ENCODE measurements around the gene PCTP.

Gene PCTP

DNA sequence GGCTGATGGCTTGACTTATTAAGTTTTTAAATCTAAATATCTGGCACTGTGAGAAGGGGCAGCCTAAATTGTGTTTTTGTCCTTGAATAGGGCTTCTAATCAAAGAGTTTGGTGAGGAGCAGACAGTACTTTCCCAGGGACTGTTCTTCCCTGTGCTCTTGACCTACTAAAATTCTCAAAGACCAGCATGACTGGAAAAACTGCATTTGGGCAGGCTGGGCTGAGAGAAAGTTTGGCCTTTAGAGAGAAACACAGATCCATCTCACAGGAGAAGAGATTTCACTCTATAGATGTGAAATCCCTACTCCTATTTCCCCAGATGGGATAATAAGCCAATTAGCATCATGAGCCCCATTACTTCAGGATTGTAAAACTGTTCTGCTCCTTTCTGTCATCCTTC lies 7.3 kb downstream of the PCTP start:
- no peak for DNase-seq

DNA sequence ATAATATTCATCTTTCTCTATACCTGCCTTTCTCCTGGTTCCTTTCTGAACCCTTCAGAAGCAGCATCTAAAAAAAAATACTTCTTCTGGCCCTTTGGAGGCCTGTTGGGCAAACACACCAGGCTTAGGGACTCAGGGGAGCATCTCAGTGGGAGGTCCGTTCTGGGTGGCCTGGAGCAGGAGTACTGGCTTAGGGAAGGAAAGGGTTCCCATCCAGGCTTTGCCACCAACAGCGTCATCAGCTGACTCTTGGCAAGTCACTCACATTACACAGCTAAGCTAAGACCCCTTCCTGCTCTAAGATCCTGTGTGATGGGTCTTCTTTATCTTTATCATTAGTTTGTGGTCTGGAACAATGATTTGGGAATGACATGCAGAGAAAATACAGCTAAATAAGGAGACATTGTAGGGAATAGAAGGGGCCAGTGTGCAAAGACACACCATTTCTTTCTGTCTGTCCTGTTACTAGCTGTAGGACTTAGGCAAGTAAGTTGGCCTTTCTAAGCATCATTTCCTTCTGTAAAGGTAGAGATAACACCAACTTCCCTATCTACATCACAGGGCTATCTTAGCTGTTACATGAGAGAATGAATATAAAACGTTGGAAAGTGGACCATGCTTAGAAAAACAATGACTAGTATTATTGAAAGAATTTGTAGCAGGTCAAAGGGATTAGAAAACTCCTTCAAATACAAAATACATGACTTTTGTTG lies 9.9 kb downstream of the PCTP start:
- DNase-seq, result no peak

DNA sequence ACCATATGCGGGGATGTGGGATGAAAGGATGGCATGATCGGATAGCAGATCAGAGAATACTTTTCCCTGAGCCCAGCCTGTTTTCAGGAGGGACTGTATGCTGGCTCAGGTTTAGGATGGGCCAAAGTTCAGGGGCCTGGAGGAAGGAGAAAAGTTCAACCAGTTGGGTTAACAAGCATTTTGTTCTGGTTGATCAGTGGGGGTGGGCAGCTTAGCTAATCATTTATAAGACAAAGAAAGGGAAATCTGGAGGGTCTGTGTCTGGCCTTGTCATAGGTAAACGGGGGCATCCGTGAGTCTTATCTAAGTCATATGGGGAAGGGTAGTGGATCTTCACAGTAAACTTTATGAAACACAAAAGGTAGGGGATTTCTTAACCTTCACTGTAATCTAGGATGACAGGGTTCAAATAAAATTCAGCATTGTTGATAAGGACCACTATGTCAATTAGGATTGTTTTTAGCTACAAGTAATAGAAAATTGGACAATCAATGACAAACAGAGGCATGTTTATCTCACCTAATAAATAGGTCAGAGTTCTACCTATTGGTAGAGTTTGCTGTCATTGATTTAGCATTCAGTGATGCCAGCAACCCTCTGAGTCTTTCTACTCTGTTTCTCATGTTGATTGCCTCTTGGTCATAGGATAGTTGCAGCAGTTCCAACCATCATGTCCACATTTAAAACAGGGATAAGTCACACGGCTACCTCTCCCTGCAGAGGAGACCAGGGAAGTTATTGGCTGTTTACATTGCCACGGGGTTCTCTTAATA lies 11.4 kb downstream of the PCTP start:
- no peak for DNase-seq

DNA sequence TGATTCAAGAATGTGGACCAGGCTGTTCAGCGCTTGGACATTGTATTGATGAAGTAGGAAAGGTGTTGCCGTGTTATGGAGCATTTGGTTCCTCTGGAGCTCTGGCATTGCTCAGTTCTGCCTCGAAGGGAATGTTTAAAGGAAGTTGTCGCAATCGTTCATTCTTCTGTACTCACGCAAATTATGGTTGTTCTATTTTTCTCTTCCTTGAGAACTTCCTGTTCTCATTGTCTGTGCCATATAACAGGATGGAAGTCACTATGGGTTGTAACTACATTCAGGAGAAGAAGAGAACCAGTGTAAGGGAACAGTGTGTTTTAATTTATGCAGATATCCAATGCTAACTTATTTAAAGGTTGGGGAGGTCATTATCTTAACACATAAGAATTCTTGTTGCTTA lies 13.0 kb downstream of the PCTP start:
- DNase-seq, result no peak

DNA sequence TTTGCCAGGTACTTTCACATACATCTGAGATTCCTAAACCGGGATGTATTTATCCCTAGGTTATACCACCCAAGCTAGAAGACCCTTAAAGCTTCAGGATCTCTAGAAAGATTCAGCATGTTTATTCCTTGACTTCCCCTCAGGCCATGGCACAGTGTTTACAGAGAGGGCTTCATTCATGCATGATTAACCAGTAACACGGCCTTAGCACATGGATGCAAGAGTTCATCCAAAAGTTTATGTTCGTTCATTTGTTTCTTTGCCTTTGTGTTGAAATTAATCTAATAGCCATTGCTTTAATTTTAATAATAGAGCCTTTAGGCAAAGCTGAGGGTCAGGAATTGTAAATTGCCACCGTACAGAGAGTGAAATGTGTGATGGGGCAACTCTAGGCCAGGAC lies 13.8 kb downstream of the PCTP start:
- no peak for DNase-seq

DNA sequence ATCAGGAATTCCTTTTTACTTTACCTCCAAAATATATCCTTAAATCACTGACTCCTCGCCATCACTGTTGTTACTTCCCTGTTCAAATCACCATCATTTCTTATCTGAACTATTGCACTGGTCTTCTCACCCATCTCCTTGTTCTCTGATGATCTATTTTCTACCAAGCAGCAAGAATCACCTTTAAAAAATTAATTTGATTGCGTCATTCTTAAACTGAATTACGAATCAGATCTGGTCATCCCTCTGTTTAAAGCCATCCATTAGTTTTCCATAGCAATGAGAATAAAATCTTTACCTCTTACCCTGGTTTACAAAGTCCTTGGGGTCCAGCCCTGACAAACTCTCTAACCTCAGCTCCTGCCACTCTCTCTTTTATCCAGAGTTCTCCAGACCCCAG lies 14.6 kb downstream of the PCTP start:
- DNase-seq, result no peak

DNA sequence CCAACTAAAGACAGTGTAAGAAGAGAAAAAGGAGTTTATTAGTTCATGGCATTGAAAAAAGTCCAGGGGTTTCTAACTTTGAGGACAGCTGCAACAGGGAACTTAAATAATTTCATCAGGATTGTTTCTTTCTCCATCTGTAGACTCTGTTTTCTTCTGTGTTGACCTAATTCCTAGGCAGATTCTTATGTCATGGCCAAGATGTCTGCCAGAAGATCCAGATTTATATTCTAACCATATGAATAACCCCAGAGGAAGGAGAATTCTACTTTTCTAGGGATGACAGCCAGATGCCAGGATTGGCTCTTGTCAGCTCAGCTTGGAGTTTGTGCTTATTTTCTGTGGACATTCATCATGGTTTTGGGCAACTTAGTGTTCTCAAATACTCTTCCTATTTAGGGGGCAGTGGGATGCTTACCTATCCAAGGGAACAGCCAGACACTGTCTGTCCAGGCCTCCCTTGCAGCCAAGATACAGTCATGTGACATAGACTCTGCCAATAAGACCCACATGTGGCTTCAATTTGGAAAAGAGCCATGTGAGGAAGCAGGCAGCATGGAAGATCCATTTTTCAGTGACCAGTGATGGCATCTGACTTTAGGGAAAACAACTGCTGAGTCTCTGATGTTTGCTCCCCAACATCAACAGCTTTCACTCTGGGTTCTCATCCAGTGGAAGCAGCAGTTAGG lies 18.2 kb downstream of the PCTP start:
- no peak for DNase-seq

DNA sequence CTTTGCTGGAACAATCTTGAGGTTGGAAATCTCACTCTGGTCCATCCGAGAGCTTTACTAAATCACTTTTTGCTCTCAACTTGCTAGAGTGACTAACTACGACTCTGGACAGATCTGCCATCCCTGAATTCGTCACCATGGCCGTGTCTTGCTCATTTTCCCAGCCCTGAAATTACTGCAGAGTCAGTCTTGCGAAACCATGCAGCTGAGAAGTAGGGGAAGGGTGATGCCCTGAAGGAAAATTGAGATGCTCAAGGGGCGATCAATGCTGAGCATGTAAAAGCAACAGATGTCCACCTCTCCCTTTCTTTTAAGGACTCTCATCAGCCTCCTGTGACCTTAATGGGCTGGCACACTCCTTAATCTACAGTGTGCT lies 18.8 kb downstream of the PCTP start:
- no peak for DNase-seq

DNA sequence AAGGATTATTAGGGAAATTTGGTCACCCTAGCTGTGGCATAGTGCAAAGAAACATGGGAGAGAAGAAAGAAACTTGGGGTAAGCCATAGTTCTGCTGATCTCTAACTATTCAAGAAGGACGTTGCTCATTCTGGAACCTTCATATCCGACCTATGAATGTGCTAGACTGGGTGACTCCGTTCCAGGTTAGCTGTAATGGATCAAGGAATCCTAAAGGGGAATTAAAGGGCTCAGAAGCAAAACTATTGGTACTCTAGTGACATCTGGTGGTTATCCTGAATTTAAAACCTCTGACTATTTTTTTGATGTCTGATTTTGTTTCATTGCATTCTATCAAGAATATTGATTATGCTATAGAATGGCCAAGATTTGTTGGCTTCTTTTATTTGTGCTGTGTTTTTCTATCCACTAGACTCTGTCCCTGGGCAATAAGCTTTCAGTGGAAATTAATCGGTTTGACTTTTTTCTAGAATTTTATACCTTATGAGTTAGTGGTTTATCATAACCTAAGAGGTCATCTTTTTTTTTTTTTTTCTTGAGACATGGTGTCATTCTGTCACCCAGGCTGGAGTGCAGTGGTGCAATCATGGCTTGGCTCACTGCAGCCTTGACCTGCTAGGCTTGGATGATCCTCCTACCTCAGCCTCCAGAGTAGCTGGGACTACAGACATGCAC lies 19.5 kb downstream of the PCTP start:
- DNase-seq, result no peak

DNA sequence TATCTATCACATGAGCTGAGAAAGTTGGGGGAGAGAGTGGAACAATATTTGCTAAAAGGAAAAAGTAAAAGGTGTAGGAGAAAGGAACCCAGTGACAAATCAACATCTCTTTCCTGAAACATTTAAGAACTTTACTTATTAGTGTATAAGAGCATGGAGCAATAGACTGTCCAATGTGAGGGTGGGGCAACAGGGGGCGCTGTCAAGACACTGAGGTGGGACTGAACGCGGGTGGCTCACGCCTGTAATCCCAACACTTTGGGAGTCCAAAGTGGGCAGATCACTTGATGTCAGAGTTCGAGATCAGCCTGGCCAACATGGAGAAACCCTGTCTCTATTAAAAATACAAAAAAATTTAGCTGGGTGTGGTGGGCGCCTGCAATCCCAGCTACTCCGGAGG lies 21.2 kb downstream of the PCTP start:
- DNase-seq, result no peak

DNA sequence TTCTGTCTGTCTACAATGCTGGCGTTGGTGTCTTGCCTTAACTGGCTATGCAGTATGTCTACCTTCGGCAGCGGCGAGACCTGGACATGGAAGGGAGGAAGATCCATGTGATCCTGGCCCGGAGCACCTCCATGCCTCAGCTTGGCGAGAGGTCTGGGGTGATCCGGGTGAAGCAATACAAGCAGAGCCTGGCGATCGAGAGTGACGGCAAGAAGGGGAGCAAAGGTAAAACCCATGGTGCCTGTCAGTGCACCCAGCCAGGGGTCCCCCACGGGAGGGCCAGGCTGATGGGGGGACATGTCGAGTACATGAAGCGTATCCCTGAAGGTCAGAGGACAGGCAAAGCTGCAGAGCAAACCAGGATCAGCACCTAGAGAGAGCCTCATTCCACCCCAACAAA lies 22.8 kb downstream of the PCTP start:
- DNase-seq, result no peak

DNA sequence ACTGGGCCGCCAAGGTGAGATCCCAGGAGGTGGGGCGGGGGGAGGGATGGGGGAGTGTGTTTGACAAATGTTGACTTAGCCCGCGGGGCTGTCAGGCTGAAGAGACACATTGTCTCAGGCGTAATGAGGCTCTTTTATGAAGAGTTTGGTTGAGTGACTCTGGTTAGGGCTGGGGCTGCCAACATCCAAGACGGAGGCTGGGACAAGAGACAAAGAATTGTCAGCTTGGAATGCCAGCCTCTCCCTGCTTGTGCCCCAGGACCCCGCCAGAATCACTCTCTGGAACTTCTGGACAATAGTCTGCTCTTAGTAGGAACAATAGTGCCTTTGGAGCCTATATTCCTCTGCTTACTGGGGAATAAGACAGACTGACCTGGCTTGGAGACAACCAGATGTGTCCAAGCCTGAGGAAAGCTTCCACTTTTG lies 24.0 kb downstream of the PCTP start:
- no peak for DNase-seq

DNA sequence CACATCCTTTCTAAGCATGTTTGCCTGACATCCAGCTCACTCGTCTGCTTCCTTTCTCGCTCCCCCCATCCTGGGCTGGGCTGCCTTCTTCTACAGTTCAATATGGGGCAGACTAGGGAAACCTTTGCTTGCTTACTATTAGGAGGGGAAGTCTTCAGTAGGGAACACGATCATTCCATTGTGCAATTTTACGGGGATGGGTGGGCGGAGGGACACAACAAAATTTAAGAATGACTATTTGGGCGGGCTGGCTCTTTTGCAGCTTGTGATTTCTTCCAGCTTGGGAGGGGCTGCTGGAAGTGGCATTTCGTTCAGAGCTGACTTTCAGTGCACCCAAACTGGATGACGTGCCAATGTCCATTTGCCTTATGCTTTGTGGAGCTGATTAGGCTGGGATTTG lies 25.4 kb downstream of the PCTP start:
- no peak for DNase-seq

DNA sequence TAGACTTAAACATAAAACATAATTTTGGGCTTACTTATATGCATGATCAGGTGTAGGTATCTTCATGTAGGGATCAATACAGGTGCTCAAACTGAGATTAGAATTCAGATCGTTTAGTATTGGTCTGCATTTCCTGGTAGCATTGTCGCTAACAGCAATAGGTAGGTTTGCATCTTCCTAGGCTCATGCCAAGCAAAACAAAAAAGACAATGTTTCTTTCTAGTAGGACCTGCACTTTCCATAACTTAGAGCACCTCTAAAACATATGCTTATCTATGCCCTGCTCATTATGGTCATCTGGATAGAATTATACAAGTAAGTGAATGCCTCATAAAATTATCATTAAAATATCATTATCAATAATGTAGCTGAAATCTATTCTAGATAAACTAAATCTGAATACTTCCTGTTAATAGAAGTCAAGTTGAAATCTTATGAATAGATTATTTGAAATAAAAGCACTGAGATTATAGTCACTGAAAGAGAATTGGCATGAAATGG lies 26.7 kb downstream of the PCTP start:
- DNase-seq, result no peak

DNA sequence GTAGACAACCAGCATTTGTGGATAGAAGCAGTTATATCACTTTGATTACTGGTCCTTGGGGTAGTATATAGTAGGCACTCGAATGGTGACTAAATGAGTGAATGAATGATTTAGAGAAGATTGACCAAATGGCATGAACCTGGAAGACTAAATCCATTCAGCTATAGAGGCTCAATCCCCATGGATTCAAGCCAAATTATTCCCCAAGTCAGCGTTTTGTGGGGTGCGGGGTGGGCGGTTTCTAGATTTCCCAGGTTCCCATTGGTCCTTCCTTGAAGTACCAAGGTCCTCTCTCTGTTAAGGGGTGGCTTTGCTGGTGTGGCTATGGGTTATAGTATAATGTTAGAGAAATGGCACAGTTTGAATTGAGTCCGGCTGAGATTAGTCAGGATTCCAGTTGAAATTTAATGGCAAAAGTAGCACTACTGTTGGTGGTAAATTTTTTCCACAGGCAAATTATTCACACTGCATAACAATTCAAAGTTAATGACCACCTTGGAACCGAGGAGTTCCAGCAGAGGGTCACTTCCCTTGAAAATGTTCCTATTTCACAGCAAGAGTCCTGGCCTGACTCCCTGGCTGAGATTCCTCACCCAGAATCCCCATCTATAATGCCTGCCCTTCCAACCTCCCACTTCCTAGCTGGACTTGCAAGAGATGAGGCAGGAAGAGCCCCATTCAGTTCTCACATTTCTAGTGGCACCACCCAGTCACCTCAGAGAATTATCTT lies 27.7 kb downstream of the PCTP start:
- DNase-seq, result no peak

DNA sequence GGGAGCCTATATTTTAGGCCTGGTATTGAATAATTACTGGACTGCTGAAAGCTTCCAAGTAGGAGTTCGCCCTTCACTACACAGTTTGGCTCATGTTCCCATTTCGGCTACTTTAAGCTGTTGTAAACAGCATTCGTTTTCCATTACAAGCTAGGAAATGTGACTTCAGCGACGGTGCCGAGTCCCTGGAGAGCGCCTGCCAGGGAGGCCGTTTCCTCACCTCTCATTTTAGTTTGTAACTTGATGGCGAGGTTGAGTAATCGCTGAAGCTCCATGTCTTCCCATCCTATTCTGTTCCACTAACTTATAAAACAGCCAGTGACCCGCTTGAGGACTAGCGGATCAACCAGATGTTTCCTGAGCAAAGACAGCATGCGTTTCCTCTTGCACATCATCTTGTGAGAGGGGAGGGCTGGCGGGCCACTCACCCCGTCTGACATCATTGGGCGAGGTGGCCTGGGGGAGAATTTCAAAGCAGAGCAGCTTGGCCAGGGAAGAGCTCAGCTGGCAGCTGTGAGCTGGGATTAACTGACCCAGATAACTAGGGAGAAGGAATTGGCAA lies 32.9 kb downstream of the PCTP start:
- no peak for DNase-seq

DNA sequence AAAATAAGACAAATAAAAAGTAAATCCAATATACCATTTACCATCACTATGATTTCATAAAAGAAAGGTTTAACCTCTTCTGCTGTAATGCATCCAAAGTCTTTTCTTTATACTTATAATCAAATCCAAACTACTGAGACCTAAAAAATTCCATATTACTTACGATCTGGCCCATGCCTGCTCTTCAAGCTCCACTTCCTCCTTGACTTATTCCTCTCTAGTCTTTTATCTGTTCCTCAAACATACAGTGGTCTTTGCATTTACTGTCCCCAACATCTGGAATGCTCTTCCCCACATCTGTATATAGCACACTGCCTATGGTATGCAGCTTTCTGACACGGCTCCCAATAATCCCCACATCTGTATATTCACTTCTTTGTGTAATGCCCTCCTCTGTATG lies 33.8 kb downstream of the PCTP start:
- no peak for DNase-seq

DNA sequence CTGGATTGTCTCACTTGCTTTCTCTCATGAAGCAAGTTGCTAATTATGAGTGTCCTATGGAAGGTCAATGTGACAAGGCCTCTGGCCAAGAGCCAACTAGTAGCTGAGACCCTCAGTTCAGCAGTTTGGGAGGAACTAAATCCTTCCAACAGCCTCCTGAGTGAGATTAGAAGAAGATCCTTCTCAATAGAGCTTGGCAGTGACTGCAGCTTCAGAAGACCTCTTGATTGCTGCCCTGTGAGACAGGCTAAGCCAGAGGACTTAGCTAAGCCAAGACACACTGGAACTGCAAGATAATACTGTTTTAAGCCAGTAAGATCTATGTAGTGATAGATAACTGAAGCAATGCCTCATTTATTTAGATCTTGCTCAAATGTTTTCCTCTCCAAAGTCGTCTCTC lies 34.3 kb downstream of the PCTP start:
- no peak for DNase-seq

DNA sequence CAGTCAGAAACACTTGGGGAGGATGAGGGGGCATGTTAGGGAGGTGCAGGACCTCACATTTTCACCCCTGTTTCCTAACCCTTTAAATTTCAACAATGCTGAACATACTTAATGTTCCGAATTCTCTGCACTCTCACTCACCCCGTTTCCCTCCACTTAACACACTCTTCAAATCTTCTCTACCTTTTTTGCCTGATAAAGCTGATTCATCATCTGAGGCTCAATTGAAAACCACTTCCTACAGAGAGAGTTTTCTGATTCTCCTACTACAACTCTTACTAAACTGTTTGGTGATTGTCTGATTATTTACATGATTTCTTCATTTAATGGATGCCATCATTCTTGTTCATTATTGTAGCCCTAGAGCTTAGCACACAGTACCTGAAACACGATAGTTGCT lies 42.4 kb downstream of the PCTP start:
- DNase-seq, result no peak

DNA sequence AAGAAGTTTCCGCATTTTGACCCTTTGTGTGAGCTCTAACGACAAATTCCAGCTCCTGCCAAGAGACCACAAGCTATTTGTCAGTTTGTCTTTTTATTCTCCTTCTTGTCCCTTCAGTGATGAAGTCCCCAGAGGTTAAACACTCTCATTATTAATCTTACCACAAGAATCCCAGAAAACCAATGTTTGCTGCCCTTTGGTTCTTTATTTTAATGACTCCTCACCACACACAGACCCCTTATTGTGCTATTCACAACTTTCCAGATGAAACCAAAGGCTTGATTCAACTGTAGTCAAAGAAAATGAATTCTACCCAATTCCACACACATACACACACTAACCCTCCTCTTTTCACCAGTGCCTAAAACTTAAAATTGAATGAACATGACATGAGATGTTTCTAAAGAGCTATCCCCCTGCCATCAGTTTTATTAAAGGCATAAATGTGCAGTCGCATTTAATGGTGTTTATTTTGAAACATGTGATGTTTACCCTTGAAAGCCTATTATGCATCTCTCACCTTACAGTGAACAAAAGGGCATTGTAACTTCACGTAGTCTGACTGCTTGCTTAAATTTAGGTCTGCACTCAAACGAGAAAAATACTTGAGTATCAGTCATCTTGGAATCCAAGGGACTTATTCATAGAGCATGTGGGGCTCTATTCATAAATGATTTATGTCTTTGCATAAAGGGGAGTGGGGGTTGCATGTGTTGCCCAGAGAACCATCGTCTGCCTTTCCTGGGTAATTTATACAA lies 44.1 kb downstream of the PCTP start:
- DNase-seq, result no peak

DNA sequence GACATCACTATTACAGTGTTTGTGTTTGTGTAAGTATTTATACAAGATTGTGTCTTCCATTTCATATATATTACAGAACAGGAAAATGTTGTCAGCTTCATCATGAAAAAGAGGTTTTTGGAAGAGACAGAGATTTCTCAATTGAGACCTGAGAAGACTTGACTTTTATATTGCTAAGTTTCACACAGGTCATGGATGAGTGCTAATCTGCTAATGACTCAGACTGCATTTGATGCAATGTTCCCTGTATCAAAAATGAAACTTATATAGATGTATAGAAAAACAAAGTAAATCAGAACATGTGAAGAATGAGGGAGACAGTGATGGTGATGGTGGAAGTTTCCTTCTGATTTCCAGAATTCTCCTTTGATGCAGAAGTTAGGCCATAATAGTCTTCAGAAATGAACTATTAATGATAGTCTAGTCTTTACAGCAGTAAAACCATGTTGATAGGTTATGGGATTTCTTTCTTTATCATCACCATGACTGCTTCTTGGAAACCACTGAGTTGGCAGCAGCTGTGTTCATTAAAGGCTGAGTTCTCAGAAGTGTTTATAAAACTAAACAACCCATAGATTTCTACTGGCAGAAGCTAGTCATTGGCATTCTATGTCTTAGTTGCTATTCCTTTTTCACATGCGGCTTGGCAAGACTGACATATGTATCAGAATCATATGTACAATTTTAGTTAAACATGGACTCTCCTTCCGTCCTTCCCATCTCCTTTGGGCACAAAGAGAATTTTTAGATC lies 56.1 kb downstream of the PCTP start:
- no peak for DNase-seq

Measured in T-helper 9 cell (primary cell).